IMR-90 (cell line): ENCODE data around the gene FOXQ1. TPM values are rescaled to one million over a fixed set of nuclear protein-coding genes. Genes with fewer than 3 reads are reported as not detected.

Source experiments
- ATAC-seq: fragments of 200-7000 bp; cut with Tn5 transposase; 2 replicates; pipeline ENCODE4 v1.9.1; 2020; ENCODE audit warnings: low read depth, mild to moderate bottlenecking, moderate library complexity
- BruUV-seq: library from RNA; stranded (reverse); fragments of 400-500 nt; replicated peaks from 2 replicates; lab custom pipeline; 2021; lab: Mats Ljungman, UMichigan
- CTCF ChIA-PET: fragments of 300-600 bp; formaldehyde crosslinking; extraction: SDS; loops from one replicate; lab custom pipeline; 2021; ENCODE audit warnings: antibody characterized with exemption; lab: Yijun Ruan, JAX
- POLR2A ChIA-PET: fragments of 300-600 bp; sonication (Branson Sonifier 250); formaldehyde crosslinking; loops from one replicate; lab custom pipeline; 2022; ENCODE audit warnings: antibody characterized with exemption; ENCODE audit not compliant: unreplicated experiment; lab: Charles Lee
- DNase-seq: peaks from one replicate; pipeline ENCODE4 v3.0.0; 2013
- H2AFZ ChIP-seq: replicated peaks from 2 replicates; pipeline ENCODE3; 2013; ENCODE audit warnings: low read length, mild to moderate bottlenecking; ENCODE audit not compliant: poor library complexity
- H2AK5ac ChIP-seq: 2 replicates; pipeline ENCODE4 v1.6.1; 2013; ENCODE audit warnings: low read depth, low read length, inconsistent platforms
- H2AK9ac ChIP-seq: replicated peaks from 2 replicates; pipeline ENCODE3; 2013; ENCODE audit warnings: mild to moderate bottlenecking, low read depth, low read length, moderate library complexity; ENCODE audit not compliant: poor library complexity
- H2BK120ac ChIP-seq: 2 replicates; pipeline ENCODE4 v1.6.1; 2013; ENCODE audit warnings: low read depth, low read length, inconsistent platforms
- H2BK15ac ChIP-seq: 3 replicates; pipeline ENCODE4 v1.6.1; 2013; ENCODE audit warnings: low read depth, low read length, inconsistent platforms
- H2BK20ac ChIP-seq: 2 replicates; pipeline ENCODE4 v1.6.1; 2013; ENCODE audit warnings: low read depth, mild to moderate bottlenecking, inconsistent platforms, low read length, moderate library complexity
- H2BK5ac ChIP-seq: 2 replicates; pipeline ENCODE4 v1.6.1; 2013; ENCODE audit warnings: mild to moderate bottlenecking, low read depth, low read length, inconsistent platforms; ENCODE audit not compliant: poor library complexity, severe bottlenecking
- H3K14ac ChIP-seq: replicated peaks from 2 replicates; pipeline ENCODE4 v1.6.1; 2013; ENCODE audit warnings: low read depth, low read length, inconsistent platforms
- H3K18ac ChIP-seq: 2 replicates; pipeline ENCODE4 v1.6.1; 2013; ENCODE audit warnings: low read depth, low read length, control low read depth
- H3K23ac ChIP-seq: 2 replicates; pipeline ENCODE4 v1.6.1; 2013; ENCODE audit warnings: low read depth, low read length, inconsistent platforms
- H3K27ac ChIP-seq: 2 replicates; pipeline ENCODE4 v1.5.1; 2013; ENCODE audit warnings: mild to moderate bottlenecking, control low read depth, low read length; ENCODE audit not compliant: insufficient read depth
- H3K27me3 ChIP-seq: 2 replicates; pipeline ENCODE4 v1.6.1; 2013; ENCODE audit warnings: low read length; ENCODE audit not compliant: control insufficient read depth, insufficient read depth
- H3K36me3 ChIP-seq: 2 replicates; pipeline ENCODE4 v1.6.1; 2013; ENCODE audit warnings: low read length, mixed read lengths; ENCODE audit not compliant: control insufficient read depth, insufficient read depth
- H3K4ac ChIP-seq: 2 replicates; pipeline ENCODE4 v1.6.1; 2013; ENCODE audit warnings: low read depth, low read length, inconsistent platforms
- H3K4me1 ChIP-seq: 2 replicates; pipeline ENCODE4 v1.6.1; 2013; ENCODE audit warnings: low read length, mixed read lengths; ENCODE audit not compliant: control insufficient read depth, insufficient read depth
- H3K4me2 ChIP-seq: 2 replicates; pipeline ENCODE4 v1.6.1; 2013; ENCODE audit warnings: low read depth, mild to moderate bottlenecking, control low read depth, low read length, moderate library complexity
- H3K4me3 ChIP-seq: 2 replicates; pipeline ENCODE4 v1.5.1; 2013; ENCODE audit warnings: low read depth, mild to moderate bottlenecking, control low read depth, low read length, moderate library complexity; ENCODE audit not compliant: insufficient read depth
- H3K56ac ChIP-seq: 2 replicates; pipeline ENCODE4 v1.6.1; 2013; ENCODE audit warnings: low read length, inconsistent platforms; ENCODE audit not compliant: insufficient read depth; ENCODE audit errors: extremely low read depth
- H3K79me1 ChIP-seq, 2 experiments: 2 replicates each; pipeline ENCODE4 v1.6.1; 2013; ENCODE audit warnings: low read length in 2 of 2, inconsistent platforms in 1 of 2, low read depth in 1 of 2
- H3K9ac ChIP-seq: 2 replicates; pipeline ENCODE4 v1.6.1; 2013; ENCODE audit warnings: low read depth, low read length, control low read depth
- H3K9me1 ChIP-seq: 2 replicates; pipeline ENCODE4 v1.6.1; 2013; ENCODE audit warnings: low read length, inconsistent platforms; ENCODE audit not compliant: insufficient read depth
- H3K9me3 ChIP-seq: 2 replicates; pipeline ENCODE4 v1.6.1; 2013; ENCODE audit warnings: low read length; ENCODE audit not compliant: control insufficient read depth, insufficient read depth
- H4K20me1 ChIP-seq: 2 replicates; pipeline ENCODE4 v1.6.1; 2013; ENCODE audit warnings: low read length, inconsistent platforms; ENCODE audit not compliant: insufficient read depth
- H4K5ac ChIP-seq: 2 replicates; pipeline ENCODE4 v1.6.1; 2013; ENCODE audit warnings: mild to moderate bottlenecking, low read depth, low read length, control low read depth
- H4K8ac ChIP-seq, 2 experiments: 2 replicates each; pipeline ENCODE4 v1.6.1; 2013; ENCODE audit warnings: low read depth in 2 of 2, low read length in 2 of 2, control low read depth in 1 of 2, inconsistent platforms in 1 of 2
- H4K91ac ChIP-seq: 2 replicates; pipeline ENCODE4 v1.6.1; 2013; ENCODE audit warnings: low read depth, low read length, inconsistent platforms; ENCODE audit not compliant: insufficient read depth
- CEBPB ChIP-seq: IDR thresholded peaks from 2 replicates; pipeline ENCODE4 v1.6.1; 2012; ENCODE audit warnings: low read depth, low read length, improper control_type of control experiment
- CHD1 ChIP-seq: IDR thresholded peaks from 2 replicates; pipeline ENCODE4 v1.6.1; 2012; ENCODE audit warnings: low read depth, low read length, improper control_type of control experiment
- FOS ChIP-seq: fragments of 150-350 bp; IDR thresholded peaks from 2 replicates; pipeline ENCODE4 v1.6.1; 2016; ENCODE audit warnings: low read depth, low read length
- MAZ ChIP-seq: IDR thresholded peaks from 2 replicates; pipeline ENCODE4 v1.6.1; 2012; ENCODE audit warnings: low read depth, mild to moderate bottlenecking, low read length, improper control_type of control experiment, moderate library complexity, borderline replicate concordance
- POLR2A ChIP-seq: IDR thresholded peaks from 2 replicates; pipeline ENCODE4 v1.6.1; 2012; ENCODE audit warnings: mild to moderate bottlenecking, low read depth, low read length
- USF2 ChIP-seq: fragments of 150-350 bp; IDR thresholded peaks from 2 replicates; pipeline ENCODE4 v1.6.1; 2017; ENCODE audit warnings: mild to moderate bottlenecking, antibody characterized with exemption, low read length, low read depth
- WGBS, 2 experiments: methylation state at CpG; one replicate each; pipeline versions ENCODE4 v1.1.5 to v1.1.7; 2013; ENCODE audit warnings: missing lambda C conversion rate in 2 of 2; ENCODE audit not compliant: insufficient read length in 1 of 2; ENCODE audit errors: extremely low coverage in 2 of 2; 5-methylcytosine and 5-hydroxymethylcytosine counted together
- dilution Hi-C: fragments of 300-500 bp; cut with HindIII; formaldehyde crosslinking; loops from one replicate; pipeline ENCODE4 v1.14.3; 2018; ENCODE audit warnings: low sequenced_read_pairs; ENCODE audit not compliant: unreplicated experiment
- in situ Hi-C: fragments of 300-500 bp; cut with MboI; formaldehyde crosslinking; loops from 3 replicates; pipeline ENCODE4 v1.14.3; 2019; ENCODE audit warnings: low sequenced_read_pairs, inconsistent platforms, mixed read lengths
- intact Hi-C: fragments of 100-400 bp; cut with micrococcal nuclease; formaldehyde crosslinking; loops from 2 replicates; pipeline ENCODE4 v1.10.0; 2022
- polyA plus RNA-seq, 3 experiments: library from polyadenylated mRNA; depleted of rRNA; stranded (reverse); fragments of >200 nt; gene quantifications; 2 replicates each; pipeline ENCODE4 v1.2.3, GENCODE V29; 2012; ENCODE audit warnings: low replicate concordance in 1 of 3
- total RNA-seq: library from RNA; depleted of rRNA; stranded (reverse); fragments of >200 nt; gene quantifications from 2 replicates; pipeline ENCODE4 v1.2.3, GENCODE V29; 2012

The FOXQ1 gene
- total and polyA plus RNA-seq, 2 of the 4 experiments (the other 2 are of a cell fraction) = not detected

GRCh38 chr6:1309366-1309765 lies 2.5 kb upstream of the FOXQ1 start:
- TF ChIP-seq USF2 (no peak), MAZ (no peak), FOS (no peak), POLR2A (no peak), CEBPB (no peak), CHD1 (no peak)
- no peak overlapping the region for H3K4ac ChIP-seq
- H3K56ac ChIP-seq = no peak overlapping the region
- H2BK5ac ChIP-seq = no peak overlapping the region
- H3K4me2 ChIP-seq = no peak overlapping the region
- H2BK15ac ChIP-seq = no peak overlapping the region
- DNase-seq = no peak
- no peak overlapping the region for H3K14ac ChIP-seq
- H3K27ac ChIP-seq = no peak overlapping the region
- H3K79me1 ChIP-seq = no peaks in the 10 kb centered on the region
- H3K36me3 ChIP-seq = no peaks in the 10 kb centered on the region
- no peak overlapping the region for H2BK20ac ChIP-seq
- dilution Hi-C loops (no loop called here), intact Hi-C loops (no loop called here), in situ Hi-C loops (no loop called here)
- H3K18ac ChIP-seq = no peak overlapping the region
- no peaks in the 10 kb centered on the region for H3K4me1 ChIP-seq
- H3K9me1 ChIP-seq = no peaks in the 10 kb centered on the region
- H4K8ac ChIP-seq = no peak overlapping the region
- no peak overlapping the region for H2AFZ ChIP-seq
- H2AK9ac ChIP-seq = no peak overlapping the region
- peaks cover 4% of the 10 kb centered on the region; the same call in 1 of the 2 replicates for H3K9me3 ChIP-seq
- no peak for ATAC-seq
- H2AK5ac ChIP-seq = no peak overlapping the region
- no peak overlapping the region for H3K4me3 ChIP-seq
- H3K27me3 ChIP-seq = peaks cover 50% of the 10 kb centered on the region
- WGBS, 2 experiments = no CpG with 5 or more reads among the region's 6 CpGs
- no peak overlapping the region for H4K5ac ChIP-seq
- no peaks in the 10 kb centered on the region for H4K20me1 ChIP-seq
- no peak overlapping the region for H3K9ac ChIP-seq
- no peak overlapping the region for H4K91ac ChIP-seq
- H2BK120ac ChIP-seq = no peak overlapping the region
- no TSS peak for BruUV-seq
- CTCF ChIA-PET = interaction anchor here (0.6 kb wide), 1 partner anchor 497 kb away, joined by 4 read pairs; no protein-coding TSS in a partner anchor
- POLR2A ChIA-PET = no interaction called here
- H3K23ac ChIP-seq = no peak overlapping the region
